K562 (cell line): ENCODE measurements around the gene OSBPL3. TPM values are rescaled to one million over a fixed set of nuclear protein-coding genes. Genes with fewer than 3 reads are reported as not detected.

Source experiments
- ADNP ChIP-seq: fragments of 200-800 bp; sonication (Bioruptor generic); IDR thresholded peaks from 2 replicates; pipeline ENCODE4 v1.6.1; 2016; ENCODE audit warnings: missing genetic modification characterization, missing compliant biosample characterization
- ARID1B ChIP-seq: fragments of 450-650 bp; IDR thresholded peaks from 2 replicates; pipeline ENCODE4 v1.6.1; 2016; ENCODE audit warnings: antibody characterized with exemption, mild to moderate bottlenecking, inconsistent platforms
- ARID3A ChIP-seq: IDR thresholded peaks from 2 replicates; pipeline ENCODE4 v1.6.1; 2012; ENCODE audit warnings: low read depth, low read length, improper control_type of control experiment, borderline replicate concordance
- CTBP1 ChIP-seq: fragments of 450-650 bp; IDR thresholded peaks from 2 replicates; pipeline ENCODE4 v1.6.1; 2016; ENCODE audit warnings: borderline replicate concordance
- EP400 ChIP-seq: fragments of 450-650 bp; IDR thresholded peaks from 2 replicates; pipeline ENCODE4 v1.6.1; 2017; ENCODE audit warnings: antibody characterized with exemption, mild to moderate bottlenecking, moderate library complexity
- FOSL1 ChIP-seq: fragments of 200-800 bp; sonication (Bioruptor generic); conservative IDR thresholded peaks from 2 replicates; pipeline ENCODE4 v1.6.1; 2016; ENCODE audit warnings: missing genetic modification characterization, missing compliant biosample characterization
- FOXJ2 ChIP-seq: fragments of 200-800 bp; sonication (Bioruptor generic); IDR thresholded peaks from 2 replicates; pipeline ENCODE4 v1.6.1; 2016; ENCODE audit warnings: missing genetic modification characterization, missing compliant biosample characterization
- FOXJ3 ChIP-seq: sonication (generic); formaldehyde crosslinking; IDR thresholded peaks from 2 replicates; pipeline ENCODE4 v1.4.0; 2020; ENCODE audit warnings: mild to moderate bottlenecking, missing genetic modification reagents
- HMGXB4 ChIP-seq: sonication (generic); formaldehyde crosslinking; IDR thresholded peaks from 2 replicates; pipeline ENCODE4 v1.8.1; 2023; ENCODE audit warnings: mild to moderate bottlenecking, missing genetic modification reagents
- IRF2 ChIP-seq: sonication (generic); formaldehyde crosslinking; IDR thresholded peaks from 2 replicates; pipeline ENCODE4 v1.8.1; 2022; ENCODE audit warnings: mild to moderate bottlenecking, missing genetic modification reagents
- MED1 ChIP-seq: sonication (generic); formaldehyde crosslinking; IDR thresholded peaks from 2 replicates; pipeline ENCODE4 v1.8.1; 2023; ENCODE audit warnings: missing genetic modification reagents, borderline replicate concordance
- MNT ChIP-seq, 2 experiments: fragments of 450-650 bp; conservative IDR thresholded peaks; 2 replicates each; pipeline ENCODE4 v1.6.1; 2017; ENCODE audit warnings: mild to moderate bottlenecking in 2 of 2, moderate library complexity in 2 of 2
- NR2C2 ChIP-seq, 2 experiments: fragments of 200-800 bp in 1 of 2; sonication (Bioruptor generic) in 1 of 2; sonication (generic) in 1 of 2; formaldehyde crosslinking in 1 of 2; IDR thresholded peaks; 2 replicates each; pipeline versions ENCODE4 v1.6.1 to v1.8.0; 2016 to 2022; ENCODE audit warnings: mild to moderate bottlenecking in 1 of 2, missing compliant biosample characterization in 1 of 2, missing genetic modification characterization in 1 of 2, missing genetic modification reagents in 1 of 2
- PHF21A ChIP-seq: fragments of 450-650 bp; IDR thresholded peaks from 2 replicates; pipeline ENCODE4 v1.6.1; 2017; ENCODE audit warnings: low read depth, borderline replicate concordance
- RBFOX2 ChIP-seq: fragments of 200-400 bp; formaldehyde crosslinking; IDR thresholded peaks from 2 replicates; pipeline ENCODE4 v1.6.1; 2017; ENCODE audit warnings: low read depth, mild to moderate bottlenecking, low read length, moderate library complexity
- RFX1 ChIP-seq: fragments of 450-650 bp; IDR thresholded peaks from 2 replicates; pipeline ENCODE4 v1.6.1; 2016; ENCODE audit warnings: mild to moderate bottlenecking, moderate library complexity
- SMARCA4 ChIP-seq: fragments of 450-650 bp; IDR thresholded peaks from 2 replicates; pipeline ENCODE4 v1.6.1; 2016
- SP1 ChIP-seq: sonication (generic); formaldehyde crosslinking; IDR thresholded peaks from 2 replicates; pipeline ENCODE4 v1.8.1; 2022; ENCODE audit warnings: mild to moderate bottlenecking, missing genetic modification reagents
- TAF7 ChIP-seq: fragments of 450-650 bp; IDR thresholded peaks from 2 replicates; pipeline ENCODE4 v1.6.1; 2016; ENCODE audit warnings: missing genetic modification characterization, missing compliant biosample characterization
- TEAD4 ChIP-seq, 2 experiments: sonication (generic) in 1 of 2; formaldehyde crosslinking in 1 of 2; IDR thresholded peaks; 2 replicates each; pipeline versions ENCODE4 v1.6.1 to v1.8.0; 2012 to 2022; ENCODE audit warnings: borderline replicate concordance in 1 of 2, inconsistent platforms in 1 of 2, low read length in 1 of 2, mild to moderate bottlenecking in 1 of 2, missing genetic modification reagents in 1 of 2
- THRB ChIP-seq: fragments of 450-650 bp; formaldehyde crosslinking; conservative IDR thresholded peaks from 2 replicates; pipeline ENCODE4 v1.4.0; 2022; ENCODE audit warnings: mild to moderate bottlenecking, missing genetic modification characterization
- ZFX ChIP-seq: sonication (generic); formaldehyde crosslinking; IDR thresholded peaks from 2 replicates; pipeline ENCODE4 v1.8.0; 2022; ENCODE audit warnings: mild to moderate bottlenecking, missing genetic modification reagents, moderate library complexity
- polyA plus RNA-seq, 8 experiments: library from polyadenylated mRNA; depleted of rRNA in 4 of 8; stranded (reverse) in 5 of 8; unstranded in 3 of 8; fragments of >200 nt; fragmentation: Nextera tagmentation in 2 of 8; fragmentation: Illumina TruSeq in 1 of 8; extraction: Ambion mirVana in 2 of 8; extraction: Trizol in 1 of 8; gene quantifications; 2 replicates each; pipeline versions ENCODE4 v1.2.1 to v1.2.3, GENCODE V29; 2011 to 2014; ENCODE audit warnings: inconsistent platforms in 1 of 8, missing spikeins in 1 of 8
- total RNA-seq, 7 experiments: library from RNA; depleted of rRNA in 6 of 7; stranded (reverse); fragments of >200 nt in 6 of 7; fragmentation: Illumina TruSeq in 2 of 7; extraction: Trizol in 2 of 7; gene quantifications; 2 replicates each; pipeline versions ENCODE4 v1.2.1 to v1.2.3, GENCODE V29; 2011 to 2021; ENCODE audit warnings: low replicate concordance in 1 of 7

OSBPL3 gene
- total and polyA plus RNA-seq, 9 of the 15 experiments (the other 6 are each of a cell fraction or from before 2014, with no cell fraction given), result 4.8 to 37.2 (median 26.5) TPM

- TF ChIP-seq MNT (conservative IDR thresholded peaks at IDR 0.05), result peak in 1 of 2 experiments; percentile 9; a peak in 1 of 4 replicates
- no peak for TF ChIP-seq MED1 (CRISPR knock-in tag)
- no peak for TF ChIP-seq ADNP (tag)
- TF ChIP-seq SP1 (CRISPR knock-in tag), result 0 out of 2 replicates have a peak, but pooled peaks have one; percentile 34
- no peak for TF ChIP-seq NR2C2 (CRISPR knock-in tag; IDR thresholded peaks at IDR 0.05)
- 0 out of 2 replicates have a peak, but pooled peaks have one; percentile 19 for TF ChIP-seq NR2C2 (tag; IDR thresholded peaks at IDR 0.05)
- no peak for TF ChIP-seq ARID3A
- TF ChIP-seq CTBP1, result peak; percentile 57; the same call in 1 of the 2 replicates
- TF ChIP-seq THRB (CRISPR knock-in tag), result no peak
- peak; percentile 48; the same call in 1 of the 2 replicates for TF ChIP-seq ARID1B
- no peak for TF ChIP-seq TAF7 (tag)
- TF ChIP-seq SMARCA4, result peak; percentile 34; the same call in 1 of the 2 replicates
- peak; percentile 93 for TF ChIP-seq RFX1
- peak; percentile 87 for TF ChIP-seq FOXJ2 (tag)
- no peak for TF ChIP-seq RBFOX2
- no peak for TF ChIP-seq PHF21A
- peak; percentile 73; the same call in 1 of the 2 replicates for TF ChIP-seq FOXJ3 (CRISPR knock-in tag)
- no peak for TF ChIP-seq IRF2 (CRISPR knock-in tag)
- no peak for TF ChIP-seq EP400
- TF ChIP-seq ZFX, result no peak; the same call in 1 of the 2 replicates
- TF ChIP-seq FOSL1 (tag), result no peak
- TF ChIP-seq TEAD4 (IDR thresholded peaks at IDR 0.05; ENCODE audit: low read length), result peak; percentile 22; the same call in 1 of the 2 replicates
- TF ChIP-seq TEAD4 (CRISPR knock-in tag; IDR thresholded peaks at IDR 0.05; ENCODE audit: borderline replicate concordance), result no peak
- no peak for TF ChIP-seq HMGXB4
Observed at GRCh38 chr7:24924375-24924774, 55.6 kb downstream of the OSBPL3 start (continued).
